SK-N-SH (cell line): ENCODE data around the gene ABHD13. TPM values are rescaled to one million over a fixed set of nuclear protein-coding genes. Genes with fewer than 3 reads are reported as not detected.

ENCODE experiments used
- CTCF ChIA-PET: fragments of 300-600, 350-600 bp; formaldehyde crosslinking; extraction: SDS; loops from one replicate; lab custom pipeline; 2021; lab: Yijun Ruan, JAX
- POLR2A ChIA-PET: fragments of 350-600 bp; sonication (Branson Sonifier 250); formaldehyde crosslinking; extraction: SDS; loops from one replicate; lab custom pipeline; 2020; ENCODE audit warnings: antibody characterized with exemption, inconsistent platforms; lab: Yijun Ruan, JAX
- DNase-seq: peaks from one replicate; pipeline ENCODE4 v3.0.0; 2012
- H2AFZ ChIP-seq: fragments of 200-600 bp; sonication (generic); 2 replicates; pipeline ENCODE4 v1.8.1; 2016; ENCODE audit warnings: antibody characterized with exemption, mild to moderate bottlenecking, low read depth
- H3F3A ChIP-seq: fragments of 200-600 bp; sonication (generic); replicated peaks from 2 replicates; pipeline ENCODE3; 2016; ENCODE audit warnings: antibody characterized with exemption, mild to moderate bottlenecking; ENCODE audit not compliant: insufficient read depth
- H3K27ac ChIP-seq, 2 experiments: fragments of 200-500 bp in 1 of 2; fragments of 200-600 bp in 1 of 2; sonication (Bioruptor generic) in 1 of 2; sonication (generic), shearing (Covaris generic) in 1 of 2; 2 replicates each; pipeline versions ENCODE4 v1.5.1 to v1.6.1; 2014 to 2016; ENCODE audit warnings: low read depth in 2 of 2, inconsistent platforms in 1 of 2, low read length in 1 of 2, mild to moderate bottlenecking in 1 of 2, mixed read lengths in 1 of 2
- H3K27me3 ChIP-seq: fragments of 200-600 bp; sonication (generic), shearing (Covaris generic); 2 replicates; pipeline ENCODE4 v1.6.1; 2016; ENCODE audit warnings: mixed run types; ENCODE audit not compliant: insufficient read depth
- H3K36me3 ChIP-seq, 2 experiments: fragments of 200-500 bp in 1 of 2; fragments of 200-600 bp in 1 of 2; sonication (Bioruptor generic) in 1 of 2; sonication (generic) in 1 of 2; replicated peaks in 1 of 2; 2 replicates each; pipeline versions ENCODE3 to v1.5.1; 2014 to 2016; ENCODE audit warnings: low read length in 1 of 2, mild to moderate bottlenecking in 1 of 2; ENCODE audit not compliant: insufficient read depth in 2 of 2, control insufficient read depth in 1 of 2
- H3K4me1 ChIP-seq, 2 experiments: fragments of 200-500 bp in 1 of 2; fragments of 200-600 bp in 1 of 2; sonication (Bioruptor generic) in 1 of 2; sonication (generic), shearing (Covaris generic) in 1 of 2; 2 replicates each; pipeline versions ENCODE4 v1.5.1 to v1.6.1; 2014 to 2016; ENCODE audit warnings: low read depth in 1 of 2, low read length in 1 of 2, mixed run types in 1 of 2; ENCODE audit not compliant: insufficient read depth in 2 of 2, control insufficient read depth in 1 of 2
- H3K4me2 ChIP-seq: fragments of 200-600 bp; sonication (generic), shearing (Covaris generic); 2 replicates; pipeline ENCODE4 v1.6.1; 2017; ENCODE audit warnings: mixed run types
- H3K4me3 ChIP-seq, 2 experiments: fragments of 200-500 bp in 1 of 2; fragments of 200-600 bp in 1 of 2; sonication (Bioruptor generic) in 1 of 2; sonication (generic), shearing (Covaris generic) in 1 of 2; 2 replicates each; pipeline versions ENCODE4 v1.5.1 to v1.8.1; 2014 to 2016; ENCODE audit warnings: low read depth in 2 of 2, inconsistent platforms in 1 of 2, low read length in 1 of 2, mild to moderate bottlenecking in 1 of 2, mixed read lengths in 1 of 2, moderate library complexity in 1 of 2
- H3K79me2 ChIP-seq: fragments of 200-600 bp; sonication (generic); 2 replicates; pipeline ENCODE4 v1.8.1; 2017; ENCODE audit warnings: mild to moderate bottlenecking; ENCODE audit not compliant: insufficient read depth
- H3K9ac ChIP-seq: fragments of 200-600 bp; sonication (generic); 2 replicates; pipeline ENCODE4 v1.6.1; 2017; ENCODE audit warnings: mixed run types
- H3K9me2 ChIP-seq: fragments of 200-600 bp; sonication (generic); 2 replicates; pipeline ENCODE4 v1.6.1; 2017; ENCODE audit warnings: mixed run types
- H3K9me3 ChIP-seq: fragments of 200-600 bp; sonication (generic); 2 replicates; pipeline ENCODE4 v1.6.1; 2017; ENCODE audit warnings: mixed run types, mild to moderate bottlenecking, moderate library complexity
- H4K20me1 ChIP-seq: fragments of 200-600 bp; sonication (generic); 2 replicates; pipeline ENCODE4 v1.6.1; 2017; ENCODE audit warnings: mild to moderate bottlenecking, mixed run types; ENCODE audit not compliant: insufficient read depth
- CHD2 ChIP-seq: fragments of 150-350 bp; IDR thresholded peaks from 2 replicates; pipeline ENCODE4 v1.6.1; 2018; ENCODE audit warnings: low read length; ENCODE audit not compliant: partially characterized antibody
- CTCF ChIP-seq: fragments of 200-600 bp; sonication (generic); IDR thresholded peaks from 2 replicates; pipeline ENCODE4 v1.6.1; 2017; ENCODE audit warnings: antibody characterized with exemption, mild to moderate bottlenecking, moderate library complexity
- EZH2phosphoT487 ChIP-seq: fragments of 200-600 bp; sonication (generic); IDR thresholded peaks from 2 replicates; pipeline ENCODE4 v1.6.1; 2017; ENCODE audit warnings: low read depth, mixed run types, mild to moderate bottlenecking, antibody characterized with exemption, moderate library complexity, borderline replicate concordance
- FOXJ3 ChIP-seq: sonication (generic); formaldehyde crosslinking; IDR thresholded peaks from 2 replicates; pipeline ENCODE4 v1.5.1; 2020; ENCODE audit warnings: mild to moderate bottlenecking, missing genetic modification reagents
- FOXM1 ChIP-seq: IDR thresholded peaks from 2 replicates; pipeline ENCODE4 v1.4.0; 2012; ENCODE audit warnings: low read depth, mild to moderate bottlenecking
- GABPA ChIP-seq: IDR thresholded peaks from 2 replicates; pipeline ENCODE4 v1.4.0; 2012; ENCODE audit warnings: low read depth, mild to moderate bottlenecking
- JUND ChIP-seq: IDR thresholded peaks from 2 replicates; pipeline ENCODE4 v1.4.0; 2012
- MEF2A ChIP-seq: IDR thresholded peaks from 2 replicates; pipeline ENCODE4 v1.4.0; 2012; ENCODE audit warnings: low read depth, borderline replicate concordance
- MXI1 ChIP-seq: IDR thresholded peaks from 2 replicates; pipeline ENCODE4 v1.6.1; 2012; ENCODE audit warnings: mild to moderate bottlenecking, low read depth, low read length, improper control_type of control experiment
- NFIC ChIP-seq: IDR thresholded peaks from 2 replicates; pipeline ENCODE4 v1.4.0; 2012; ENCODE audit warnings: borderline replicate concordance
- REST ChIP-seq: IDR thresholded peaks from 2 replicates; pipeline ENCODE4 v1.6.1; 2012; ENCODE audit warnings: mild to moderate bottlenecking, low read depth, low read length, moderate library complexity
- RXRA ChIP-seq: IDR thresholded peaks from 2 replicates; pipeline ENCODE4 v1.4.0; 2012; ENCODE audit warnings: low read depth, mild to moderate bottlenecking, borderline replicate concordance
- SIN3A ChIP-seq: IDR thresholded peaks from 2 replicates; pipeline ENCODE4 v1.6.1; 2012; ENCODE audit warnings: low read depth, mild to moderate bottlenecking, low read length, moderate library complexity, borderline replicate concordance
- SMC3 ChIP-seq: IDR thresholded peaks from 2 replicates; pipeline ENCODE4 v1.6.1; 2012; ENCODE audit warnings: low read depth, low read length, improper control_type of control experiment
- TAF1 ChIP-seq: IDR thresholded peaks from 2 replicates; pipeline ENCODE4 v1.6.1; 2012; ENCODE audit warnings: low read depth, mild to moderate bottlenecking, low read length, moderate library complexity, borderline replicate concordance
- TCF12 ChIP-seq: IDR thresholded peaks from 2 replicates; pipeline ENCODE4 v1.4.0; 2012
- TEAD4 ChIP-seq: IDR thresholded peaks from 2 replicates; pipeline ENCODE4 v1.4.0; 2012; ENCODE audit warnings: mild to moderate bottlenecking, borderline replicate concordance; ENCODE audit not compliant: insufficient read depth
- USF2 ChIP-seq: fragments of 150-350 bp; IDR thresholded peaks from 2 replicates; pipeline ENCODE4 v1.6.1; 2017; ENCODE audit warnings: antibody characterized with exemption, low read length, low read depth, borderline replicate concordance
- ZBTB33 ChIP-seq: IDR thresholded peaks from 2 replicates; pipeline ENCODE4 v1.4.0; 2012; ENCODE audit warnings: low read depth, borderline replicate concordance
- WGBS: methylation state at CpG from one replicate; pipeline ENCODE4 v1.1.6; 2017; ENCODE audit warnings: low lambda C conversion rate; 5-methylcytosine and 5-hydroxymethylcytosine counted together
- polyA plus RNA-seq, 3 experiments: library from polyadenylated mRNA; depleted of rRNA; stranded (reverse); fragments of >200 nt; gene quantifications; 2 replicates each; pipeline ENCODE4 v1.2.3, GENCODE V29; 2012

The ABHD13 gene
- polyA plus RNA-seq, 1 of the 3 experiments (the other 2 are of a cell fraction): 2.9 TPM

GRCh38 chr13:108182652-108183051 lies 35.5 kb upstream of the ABHD13 start:
- ChIA-PET POLR2A (no interaction called here), CTCF (interaction anchor here (1.3 kb wide), 1 partner anchor 980 kb away, joined by 3 read pairs; no protein-coding TSS in a partner anchor)
- no peak overlapping the region for H3K4me3 ChIP-seq
- no peaks in the 10 kb centered on the region for H4K20me1 ChIP-seq
- DNase-seq: no peak
- H3K79me2 ChIP-seq: no peaks in the 10 kb centered on the region
- H3F3A ChIP-seq: no peaks in the 10 kb centered on the region
- no peak overlapping the region for H3K9ac ChIP-seq
- H3K27me3 ChIP-seq: no peaks in the 10 kb centered on the region
- no peak overlapping the region for H3K4me2 ChIP-seq
- H3K4me1 ChIP-seq: no peaks in the 10 kb centered on the region; a peak in 1 of 4 replicates
- H3K36me3 ChIP-seq: no peaks in the 10 kb centered on the region
- H3K9me3 ChIP-seq: no peaks in the 10 kb centered on the region
- 55% methylated on average over 3 of the region's 3 CpGs for WGBS
- no peak overlapping the region for H2AFZ ChIP-seq
- H3K9me2 ChIP-seq: no peaks in the 10 kb centered on the region
- H3K27ac ChIP-seq: no peak overlapping the region
- TF ChIP-seq RXRA (no peak), CTCF (no peak), MEF2A (no peak), CHD2 (no peak), TCF12 (no peak), REST (no peak), USF2 (no peak), FOXM1 (no peak), EZH2phosphoT487 (no peak), JUND (no peak), GABPA (no peak), TEAD4 (no peak), MXI1 (no peak), ZBTB33 (no peak), SIN3A (no peak), FOXJ3 (no peak), NFIC (no peak), SMC3 (no peak), TAF1 (no peak)
